Stimulated activated CD4-positive, alpha-beta T cell treated with anti-CD3 and anti-CD28 coated beads, TNF-alpha, amount 100 ng/mL, for 24 hours (primary cell): ENCODE measurements around the gene PTPRS.
"Not testable (repeated sequence)": the region's sequence is repeated elsewhere in the genome, so short reads cannot be mapped to it uniquely, and the experiment has no call there.

ENCODE experiments used
- DNase-seq, 3 experiments: peaks; one replicate each; pipeline ENCODE4 v3.0.0-alpha.2; 2020; ENCODE audit warnings: low read depth in 3 of 3

The PTPRS gene

GRCh38 chr19:5340637-5341447, at the start of gene PTPRS:
TSS of gene PTPRS (minus strand) at chr19:5340812. CDS start at chr19:5286140, 54,672 bp downstream.
- DNase-seq = peak; percentile 11 to 63 (median 22)

GRCh38 chr19:5389353-5389752, 48.7 kb upstream of the PTPRS start:
- no peak for DNase-seq

DNA sequence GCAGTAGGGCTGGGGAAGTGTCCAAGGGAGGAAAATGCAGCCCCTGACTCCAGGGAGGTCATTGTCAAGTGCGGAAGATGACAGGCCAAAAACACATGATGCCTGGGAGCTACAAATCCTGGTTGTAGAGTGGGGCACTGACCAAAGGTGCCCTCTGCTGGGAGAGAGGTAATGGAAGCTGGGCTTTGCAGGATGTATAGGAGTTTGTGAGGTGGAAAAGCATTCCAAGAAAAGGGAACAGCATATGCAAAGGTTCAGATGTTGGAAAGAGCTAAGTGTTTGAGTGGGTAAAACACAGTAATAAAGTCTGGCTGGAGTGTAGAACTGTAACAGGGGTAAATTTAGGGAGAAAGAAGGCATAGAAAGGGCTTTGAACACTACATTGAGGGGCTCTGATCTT, 46.9 kb upstream of the PTPRS start:
- no peak for DNase-seq

DNA sequence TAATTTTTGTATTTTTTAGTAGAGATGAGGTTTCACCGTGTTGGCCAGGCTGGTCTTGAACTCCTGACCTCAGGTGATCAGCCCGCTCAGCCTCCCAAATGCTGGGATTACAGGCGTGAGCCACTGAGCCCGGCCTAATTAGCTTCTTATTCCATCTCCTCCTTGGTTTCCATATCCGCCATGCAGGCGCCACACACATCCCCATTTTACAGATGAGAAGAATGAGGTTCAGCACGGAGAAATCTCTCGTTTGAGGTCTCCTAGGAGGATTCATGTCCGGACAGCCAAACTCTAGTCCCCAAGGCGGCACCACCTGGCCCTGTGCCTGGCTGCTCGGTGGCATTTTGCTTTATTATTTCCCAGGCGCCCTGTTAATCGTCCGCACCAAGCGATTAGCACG, 46.2 kb upstream of the PTPRS start:
- no peak for DNase-seq

- DNase-seq = not testable (repeated sequence)
Observed at GRCh38 chr19:5381197-5381596, 40.6 kb upstream of the PTPRS start.

DNA sequence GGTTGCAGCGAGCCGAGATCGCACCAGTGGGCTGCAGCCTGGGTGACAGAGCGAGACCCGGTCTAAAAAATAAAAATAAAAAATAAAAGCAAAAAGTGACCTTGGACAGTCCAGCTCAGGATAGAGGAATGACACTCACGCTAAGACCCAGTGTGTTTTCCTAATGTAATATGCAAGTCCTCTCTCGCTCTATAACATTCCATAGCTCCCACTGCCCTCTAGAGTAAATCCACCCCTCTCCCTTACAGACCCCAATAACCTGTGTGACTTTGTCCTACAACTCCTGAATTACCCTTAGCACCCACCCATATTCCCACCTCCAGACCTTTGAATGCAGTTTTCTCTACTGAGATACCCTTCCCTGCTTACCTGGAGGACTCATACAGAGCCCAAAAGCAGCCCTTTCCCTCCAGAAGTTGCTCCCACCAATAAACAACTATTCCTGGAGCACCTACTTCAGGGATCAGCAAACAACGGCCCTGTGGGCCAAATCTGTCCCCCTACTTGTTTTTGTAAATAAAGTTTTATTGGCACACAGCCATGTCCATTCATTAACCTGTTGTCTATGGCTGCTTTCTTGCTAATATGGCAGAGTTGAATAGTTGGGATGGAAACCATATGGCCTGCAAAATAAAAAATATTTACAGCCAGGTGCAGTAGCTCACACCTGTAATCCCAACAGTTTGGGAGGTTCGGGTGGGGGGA, 39.8 kb upstream of the PTPRS start:
- no peak for DNase-seq

DNA sequence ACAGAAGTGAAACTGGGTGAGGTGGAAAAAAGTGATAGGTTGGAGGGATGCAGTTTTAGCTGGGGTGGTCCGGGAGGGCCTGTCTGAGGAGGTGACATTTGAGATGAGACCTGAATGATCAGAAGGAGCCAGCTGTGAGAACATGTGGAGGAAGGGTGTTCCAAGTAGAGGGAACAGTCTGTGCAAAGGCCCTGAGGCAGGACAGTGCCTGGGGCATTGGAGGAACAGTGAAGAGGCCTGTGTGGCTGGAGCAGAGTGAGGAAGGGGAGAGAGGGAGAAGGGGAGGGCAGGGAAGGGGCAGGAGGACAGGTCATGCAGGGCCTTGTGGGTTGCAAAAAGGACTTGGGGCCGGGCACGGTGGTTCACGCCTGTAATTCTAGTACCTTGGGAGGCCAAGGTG, 36.3 kb upstream of the PTPRS start:
- DNase-seq = no peak

DNA sequence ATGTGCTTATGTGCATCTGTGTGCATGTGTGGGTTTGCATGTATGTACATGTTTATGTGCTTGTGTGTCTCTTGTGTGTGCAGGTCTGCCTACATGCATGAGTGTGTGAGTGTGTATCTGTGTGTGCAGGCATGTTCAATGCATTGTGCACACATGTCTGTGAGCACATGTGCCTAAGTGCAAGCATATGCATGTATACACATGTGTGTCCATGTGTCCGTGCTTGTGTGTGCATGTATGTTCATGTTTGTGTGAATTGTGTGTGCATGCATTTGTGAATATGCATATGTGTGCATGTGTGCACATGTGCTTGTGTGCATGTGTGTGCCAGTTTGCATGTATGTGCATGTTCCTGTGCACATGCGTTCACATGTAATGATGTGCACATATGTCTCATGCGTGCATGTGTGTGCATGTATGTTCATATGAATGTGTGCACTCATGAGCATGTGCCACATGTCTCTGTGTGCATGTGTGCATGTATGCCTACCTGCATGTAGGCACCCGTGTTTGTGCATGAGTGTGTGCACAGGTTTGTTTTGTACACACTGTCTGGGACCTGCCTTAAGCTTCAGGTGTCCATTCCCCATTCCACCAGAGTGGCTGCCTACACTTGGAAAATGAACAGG, 32.1 kb upstream of the PTPRS start:
- no peak for DNase-seq

DNA sequence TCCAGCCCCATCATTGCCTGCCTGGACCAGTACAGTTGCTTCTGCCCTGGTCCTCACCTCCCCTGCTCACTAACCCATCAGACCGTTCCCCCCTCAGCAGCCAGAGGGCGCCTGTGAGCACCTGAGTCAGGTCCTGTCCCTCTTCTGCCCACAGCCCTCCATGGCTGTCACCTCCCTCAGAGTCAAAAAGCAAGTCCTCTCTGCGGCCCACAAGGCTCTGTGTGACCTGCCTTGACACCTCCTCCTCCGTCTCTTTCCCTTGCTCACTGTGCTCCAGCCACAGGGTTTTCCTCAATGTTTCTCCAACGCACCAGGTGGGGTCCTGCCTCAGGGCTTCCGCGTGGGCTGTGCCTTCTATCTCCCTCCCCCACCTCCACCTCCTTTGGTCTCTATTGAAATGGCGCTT, 29.4 kb upstream of the PTPRS start:
- DNase-seq = peak; percentile 9 to 65 (median 13)

- DNase-seq = no peak
Observed at GRCh38 chr19:5369304-5369703, 28.7 kb upstream of the PTPRS start.

- no peak for DNase-seq
Observed at GRCh38 chr19:5367530-5368133, 27.0 kb upstream of the PTPRS start.

GRCh38 chr19:5365905-5366304, 25.3 kb upstream of the PTPRS start:
- DNase-seq = no peak

DNA sequence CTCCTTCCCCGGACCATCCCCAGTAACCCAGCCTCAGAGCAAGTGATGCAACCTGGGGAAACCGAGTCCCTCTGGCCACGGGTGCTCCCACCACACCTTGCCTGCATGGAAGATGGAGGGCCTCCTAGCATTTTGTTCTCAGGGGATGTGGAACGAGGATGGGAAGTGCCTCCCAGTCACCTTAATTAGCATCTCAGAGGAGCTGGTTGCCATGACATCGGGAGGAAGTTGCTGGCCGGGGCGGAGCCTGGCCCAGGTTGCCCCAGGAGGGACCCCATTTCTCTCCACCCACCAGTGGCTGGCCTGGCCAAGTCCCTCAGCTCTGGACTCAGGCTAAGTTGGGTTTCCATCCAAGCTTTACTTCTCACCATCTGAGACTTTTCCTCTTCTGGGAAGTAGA, 24.1 kb upstream of the PTPRS start:
- DNase-seq = no peak

- DNase-seq = not testable (repeated sequence)
Observed at GRCh38 chr19:5361839-5362238, 21.2 kb upstream of the PTPRS start.

DNA sequence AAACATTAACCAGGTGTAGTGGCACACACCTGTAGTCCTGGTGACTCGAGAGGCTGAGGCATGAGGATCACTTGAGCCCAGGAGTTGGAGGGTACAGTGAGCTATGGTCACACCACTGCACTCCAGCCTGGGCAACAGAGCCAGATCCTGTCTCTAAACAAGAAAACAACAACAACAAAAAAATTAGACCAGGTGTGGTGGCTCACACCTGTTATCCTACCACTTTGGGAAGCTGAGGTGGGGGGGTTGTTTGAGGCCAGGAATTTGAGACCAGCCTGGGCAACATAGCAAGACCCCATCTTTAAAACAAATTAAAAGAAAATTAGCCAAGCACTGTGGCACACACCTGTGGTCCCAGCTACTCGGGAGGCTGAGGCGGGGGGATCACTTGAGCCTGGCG, 20.8 kb upstream of the PTPRS start:
- DNase-seq = no peak

DNA sequence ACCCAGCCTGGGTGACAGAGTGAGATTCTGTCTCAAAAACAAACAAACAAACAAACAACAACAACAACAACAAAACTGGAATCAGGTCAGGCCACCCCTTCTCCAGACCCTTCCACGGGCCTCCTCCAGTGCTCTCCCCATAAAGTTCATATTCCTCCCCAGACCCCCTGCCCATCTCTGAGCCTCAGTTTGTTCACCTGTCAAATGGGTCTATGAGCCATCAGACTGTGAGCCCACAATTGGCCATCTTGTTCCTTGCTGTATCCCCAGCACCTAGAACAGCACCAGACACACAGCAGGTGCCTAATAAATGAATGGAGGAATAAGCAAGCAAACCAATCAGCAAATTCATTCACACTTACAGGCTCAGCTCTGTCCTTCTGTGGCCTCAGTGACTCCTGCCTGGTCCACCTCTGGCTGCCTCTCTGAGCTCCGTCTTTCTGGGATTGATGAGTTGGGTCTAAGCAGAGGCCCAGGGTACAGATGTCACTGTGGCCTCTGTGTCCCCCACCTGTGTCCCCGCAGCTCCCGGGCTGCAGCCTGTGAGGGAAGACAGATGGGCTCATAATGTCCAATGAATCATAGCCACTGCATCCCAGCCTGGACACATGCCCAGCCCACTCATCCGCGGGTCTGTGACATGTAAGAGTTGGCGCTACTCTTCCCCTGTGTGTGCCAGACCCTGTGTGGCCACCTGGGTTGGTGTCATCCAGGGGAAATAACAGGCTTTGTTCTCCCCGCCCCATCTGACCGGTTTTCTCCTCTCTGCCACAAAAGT, 19.6 kb upstream of the PTPRS start:
- no peak for DNase-seq

DNA sequence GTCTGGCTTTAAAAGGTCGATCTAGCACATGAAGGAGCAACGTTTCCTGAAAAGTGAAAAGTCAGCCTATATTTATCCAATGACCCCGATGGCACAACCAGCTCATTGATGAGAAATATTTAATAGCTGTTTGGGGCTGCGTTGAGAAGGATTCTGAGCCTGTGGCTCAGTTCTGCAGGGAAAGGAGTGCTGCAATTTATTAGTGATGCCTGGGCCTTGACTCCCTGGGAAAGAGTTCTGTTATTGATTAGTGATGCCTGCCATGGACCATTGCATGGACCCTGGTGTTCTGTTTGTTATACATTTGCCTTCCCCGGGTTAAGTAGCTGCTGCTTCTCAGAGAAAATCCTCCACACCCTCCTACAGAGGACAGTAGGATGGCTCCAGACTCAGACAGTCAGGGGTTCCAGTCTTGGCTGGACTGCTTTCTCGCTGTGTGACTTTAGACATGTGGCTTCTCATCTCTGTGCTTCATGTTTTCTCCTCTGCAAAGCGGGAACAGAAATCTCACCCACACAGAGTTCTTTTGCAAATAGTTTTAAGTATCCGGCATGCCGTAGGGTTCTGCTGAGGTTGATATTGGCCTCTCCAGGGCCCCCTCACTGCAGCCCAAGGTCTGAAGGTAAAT, 17.7 kb upstream of the PTPRS start:
- DNase-seq = no peak

DNA sequence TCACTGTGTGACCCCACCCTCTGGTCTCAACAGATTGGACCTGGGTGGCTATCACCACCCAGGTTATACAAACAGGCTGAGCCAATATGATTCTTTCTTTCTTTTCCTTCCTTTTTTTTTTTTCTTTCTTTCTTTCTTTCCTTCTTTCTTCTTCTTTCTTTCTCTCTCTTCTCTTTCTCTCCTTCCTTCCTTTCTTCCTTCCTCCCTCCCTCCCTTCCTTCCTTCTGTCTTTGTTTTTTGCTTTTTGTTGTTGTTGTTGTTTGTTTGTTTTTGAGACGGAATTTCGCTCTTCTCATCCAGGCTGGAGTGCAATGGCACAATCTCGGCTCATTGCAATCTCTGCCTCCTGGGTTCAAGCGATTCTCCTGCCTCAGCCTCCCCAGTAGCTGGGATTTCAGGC, 17.0 kb upstream of the PTPRS start:
- no peak for DNase-seq

- no peak for DNase-seq
Observed at GRCh38 chr19:5356918-5357317, 16.3 kb upstream of the PTPRS start.

DNA sequence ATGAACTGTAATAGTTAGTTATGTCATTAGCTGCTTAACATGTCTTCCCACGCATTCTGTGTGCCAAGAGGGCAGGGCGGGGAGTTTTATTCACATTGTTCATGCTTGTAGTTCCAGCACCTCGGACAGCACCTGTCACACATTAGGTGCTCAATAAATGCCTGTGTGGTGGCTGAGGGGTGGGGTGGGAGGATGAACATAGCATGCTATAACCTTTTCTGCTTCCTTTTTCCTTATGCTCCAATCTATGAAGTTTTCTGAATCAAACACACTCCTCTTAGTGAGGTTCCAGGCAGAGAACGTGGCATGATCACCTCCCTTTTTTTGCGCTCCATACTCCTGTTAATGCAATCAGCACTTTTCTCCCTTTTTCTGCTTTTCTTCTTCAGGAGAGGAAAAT, 15.8 kb upstream of the PTPRS start:
- no peak for DNase-seq

DNA sequence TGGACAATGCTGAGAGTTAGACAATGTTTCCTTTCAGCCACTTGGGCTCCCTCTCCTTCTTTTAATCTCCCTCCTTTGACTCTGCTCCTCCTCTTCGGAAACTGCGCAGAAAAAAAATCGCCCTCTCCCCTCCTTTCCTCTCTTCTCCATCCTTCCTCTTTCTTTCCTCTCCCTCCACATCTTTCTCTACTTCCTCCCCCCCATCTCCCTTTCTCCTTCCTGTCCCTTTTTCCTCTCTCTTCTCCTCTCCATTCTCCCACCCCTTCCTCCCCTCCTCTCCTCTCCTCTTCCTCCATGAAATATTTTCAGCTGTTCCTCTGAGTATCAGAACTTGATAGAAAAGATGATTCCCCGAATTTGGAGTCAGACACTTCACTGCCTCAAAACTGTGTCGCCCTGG, 15.1 kb upstream of the PTPRS start:
- no peak for DNase-seq
